HG03571 (cell line): Measurements from ENCODE around the gene OR2AG1.
"Not testable (repeated sequence)": the region's sequence is repeated elsewhere in the genome, so short reads cannot be mapped to it uniquely, and the experiment has no call there.

Source experiments
- ATAC-seq: cut with Tn5 transposase; IDR thresholded peaks from one replicate; pipeline ENCODE4 v1.9.1; 2021; ENCODE audit not compliant: unreplicated experiment

OR2AG1 gene

DNA sequence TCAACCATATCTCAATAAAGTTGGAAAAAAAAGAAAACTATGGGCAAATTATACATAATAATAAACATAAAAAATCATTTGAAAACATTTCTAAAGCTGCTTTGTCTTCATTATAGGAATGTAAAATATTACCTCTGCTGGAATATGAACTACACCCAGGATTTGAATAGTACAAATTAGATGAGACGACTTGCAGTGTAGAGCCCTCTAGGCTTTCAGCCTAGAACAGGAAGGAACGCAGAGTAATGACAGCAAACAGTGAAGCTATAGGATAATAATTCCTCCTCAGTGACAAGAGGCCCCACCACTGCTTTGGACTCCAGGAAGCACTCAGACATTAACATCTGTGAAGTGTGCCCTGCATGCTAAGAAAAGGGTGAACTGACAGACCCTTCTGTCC is 7.7 kb downstream of the OR2AG1 start:
- no peak for ATAC-seq

DNA sequence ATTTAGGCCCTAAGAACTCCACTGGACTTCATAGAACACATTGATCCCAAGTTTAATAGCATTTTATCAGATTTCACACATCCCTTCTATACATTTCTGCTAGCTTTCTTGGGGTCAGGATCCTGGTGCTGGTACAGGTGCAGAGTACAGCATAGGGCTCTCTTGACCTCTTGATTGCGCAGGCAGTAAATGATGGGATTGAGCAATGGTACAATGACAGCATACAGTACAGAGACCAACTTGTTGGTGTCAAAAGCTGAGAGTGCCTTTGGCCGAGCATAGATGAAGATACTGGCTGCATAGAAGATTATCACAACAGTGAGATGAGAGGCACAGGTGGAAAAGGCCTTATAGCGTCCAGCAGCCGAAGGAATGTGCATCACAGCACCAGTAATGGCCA is 11.8 kb downstream of the OR2AG1 start:
- ATAC-seq: no peak

DNA sequence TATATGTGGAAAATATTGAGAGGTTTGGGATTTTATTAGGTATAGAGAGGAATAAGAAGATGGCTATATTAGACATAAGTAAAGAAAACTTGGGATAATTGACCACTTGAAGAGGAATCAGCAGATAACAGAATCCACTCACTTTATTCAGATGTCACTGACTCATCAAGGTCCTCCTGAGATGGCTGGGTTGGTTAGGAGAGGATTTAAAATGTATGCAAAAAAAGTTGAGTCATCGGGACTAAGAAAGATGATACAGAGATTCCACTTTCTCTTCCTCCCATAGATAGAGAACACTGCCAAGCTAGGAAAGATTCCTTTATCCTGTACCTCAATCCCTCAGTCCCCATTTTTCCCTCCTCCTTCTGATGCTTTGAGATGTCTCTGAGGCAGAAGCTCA is 16.6 kb downstream of the OR2AG1 start, which contains the start of gene OR6A2:
Gene OR6A2 (minus strand): TSS at position 288 of the 400 bp plus-strand sequence. CDS start 3,981 bp downstream, outside the sequence.
- no peak for ATAC-seq

DNA sequence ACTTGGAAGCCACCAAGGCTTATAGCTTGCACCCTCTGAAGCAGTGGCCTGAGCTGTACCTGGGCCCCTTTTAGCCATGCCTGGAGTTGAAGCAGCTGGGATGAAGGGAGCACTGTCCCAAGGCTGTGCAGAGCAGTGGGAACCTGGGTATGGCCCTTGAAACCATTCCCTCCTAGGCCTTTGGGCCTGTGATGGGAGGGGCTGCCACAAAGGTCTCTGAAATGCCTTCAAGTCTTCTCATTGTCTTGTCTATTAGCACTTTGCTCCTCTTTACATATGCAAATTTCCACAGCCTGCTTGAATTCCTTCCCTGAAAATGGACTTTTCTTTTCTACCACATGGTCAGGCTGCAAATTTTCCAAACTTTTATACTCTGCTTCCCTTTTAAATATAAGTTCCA is 18.3 kb downstream of the OR2AG1 start:
- not testable (repeated sequence) for ATAC-seq

DNA sequence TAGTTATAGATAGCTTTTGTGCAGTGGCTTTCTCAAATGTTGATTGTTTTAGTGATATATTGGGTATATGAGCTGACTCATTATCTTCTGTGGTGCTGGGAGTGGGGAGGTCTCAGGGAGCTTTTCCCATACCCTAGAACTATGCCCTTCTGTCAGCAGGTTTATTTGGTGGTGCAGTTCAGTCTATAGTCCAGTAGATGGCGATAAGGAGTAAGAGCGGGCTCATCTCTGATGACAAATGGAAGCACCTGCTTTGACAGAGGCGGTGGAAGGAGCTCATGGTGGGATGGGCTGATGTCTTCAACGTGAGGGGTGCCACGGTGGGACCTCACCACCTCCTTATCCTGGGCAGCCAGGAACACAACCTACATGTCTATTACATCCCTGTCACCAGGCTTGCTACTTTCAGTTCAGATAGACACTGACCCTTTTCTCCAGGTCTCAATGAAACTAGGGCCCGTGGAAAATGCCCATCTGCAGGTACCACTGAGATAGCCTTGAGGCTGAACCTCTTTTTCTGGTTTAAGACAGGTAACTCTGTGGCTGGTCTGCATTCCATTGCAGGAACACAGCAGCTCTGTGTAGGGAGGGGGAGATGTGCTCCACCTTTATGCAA is 29.7 kb downstream of the OR2AG1 start:
- peak; percentile 87 for ATAC-seq

DNA sequence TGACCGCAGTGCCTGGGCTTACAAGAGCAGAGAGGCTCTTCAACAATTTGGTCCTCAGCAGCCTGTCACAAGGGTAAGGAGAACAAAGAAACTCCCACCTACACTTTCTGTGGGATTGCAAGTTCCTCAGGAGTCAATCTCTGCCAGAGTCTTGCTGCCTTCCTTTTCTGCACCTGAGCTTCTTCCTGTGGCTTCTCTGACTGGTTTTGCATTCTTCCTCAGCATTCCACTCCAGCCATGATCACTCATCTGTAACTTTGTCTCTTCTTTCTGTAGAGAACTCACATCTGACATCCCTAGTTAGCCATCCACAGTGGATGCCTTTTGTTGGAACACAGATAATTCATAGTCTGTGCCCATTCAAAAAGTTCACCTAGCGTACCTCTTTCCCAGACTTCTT is 30.8 kb downstream of the OR2AG1 start:
- ATAC-seq: no peak

DNA sequence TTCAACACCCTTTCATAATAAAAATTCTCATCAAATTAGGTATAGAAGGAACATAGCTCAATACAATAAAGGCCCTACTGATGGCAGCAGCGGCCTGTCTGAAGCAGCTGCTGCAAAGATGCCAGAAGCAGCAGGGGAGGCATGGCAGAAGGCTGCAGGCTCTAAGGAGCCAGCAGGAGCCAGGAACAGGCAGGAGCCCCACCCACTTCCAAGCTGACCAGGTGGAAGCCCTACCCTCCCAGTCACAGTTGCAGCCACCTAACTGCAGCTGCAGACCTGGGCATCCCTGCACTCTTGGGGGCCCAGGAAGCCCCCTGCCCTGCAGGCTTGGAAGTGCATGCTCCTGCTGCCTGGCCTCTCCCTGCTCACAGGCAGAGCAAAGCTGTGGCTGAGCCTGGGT is 34.9 kb downstream of the OR2AG1 start:
- ATAC-seq: no peak

DNA sequence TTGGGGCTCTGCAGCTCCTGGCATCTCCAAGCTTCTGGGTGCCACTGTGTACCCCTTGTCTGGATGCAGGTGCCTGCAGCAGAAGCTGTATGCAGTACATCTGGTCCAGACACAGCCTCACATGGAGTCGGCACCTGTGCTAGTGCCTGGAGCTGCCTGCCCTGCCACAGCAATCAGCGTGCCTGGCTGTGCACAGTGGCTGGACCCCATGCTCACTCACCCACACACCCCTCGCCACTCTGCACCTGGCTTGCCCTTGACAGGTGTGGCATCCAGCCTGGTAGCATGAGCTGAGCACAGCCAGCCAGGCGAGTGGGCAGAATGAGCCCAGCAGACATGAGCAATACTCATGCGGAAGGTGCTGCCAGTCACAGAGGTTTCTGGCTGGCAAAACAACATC is 36.1 kb downstream of the OR2AG1 start:
- no peak for ATAC-seq

DNA sequence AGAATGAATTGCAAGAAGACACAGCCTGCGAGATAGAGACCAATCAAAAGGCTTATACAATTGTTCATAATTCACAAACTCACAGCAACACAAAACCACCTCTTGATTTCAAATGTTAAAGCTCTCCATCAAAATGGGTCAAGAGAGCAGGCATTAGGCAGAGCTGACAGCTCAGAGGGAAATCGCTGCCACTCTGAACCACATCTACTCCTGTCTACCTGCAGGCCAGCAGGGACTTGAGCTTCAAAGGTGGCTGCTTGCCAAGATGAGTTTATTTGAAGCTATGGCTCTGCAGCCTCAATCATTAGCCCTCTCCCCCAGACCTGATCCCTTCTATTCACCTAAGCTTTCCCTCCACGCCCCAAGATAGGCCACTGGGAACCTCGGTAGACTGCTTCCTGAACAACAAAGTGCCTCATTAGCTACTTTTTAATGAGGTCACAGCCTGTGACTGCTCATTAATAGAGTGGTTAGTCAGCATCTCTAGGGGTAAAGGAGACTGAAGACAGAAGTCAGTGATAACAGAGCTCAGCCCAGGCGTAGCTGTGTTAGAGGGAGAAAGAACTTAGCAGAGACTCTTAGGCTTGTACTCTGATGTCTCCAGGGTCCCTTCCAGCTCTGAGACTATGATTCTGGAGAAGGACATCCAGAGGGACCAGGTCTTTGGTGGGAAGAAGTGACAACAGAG is 41.5 kb downstream of the OR2AG1 start:
- no peak for ATAC-seq

DNA sequence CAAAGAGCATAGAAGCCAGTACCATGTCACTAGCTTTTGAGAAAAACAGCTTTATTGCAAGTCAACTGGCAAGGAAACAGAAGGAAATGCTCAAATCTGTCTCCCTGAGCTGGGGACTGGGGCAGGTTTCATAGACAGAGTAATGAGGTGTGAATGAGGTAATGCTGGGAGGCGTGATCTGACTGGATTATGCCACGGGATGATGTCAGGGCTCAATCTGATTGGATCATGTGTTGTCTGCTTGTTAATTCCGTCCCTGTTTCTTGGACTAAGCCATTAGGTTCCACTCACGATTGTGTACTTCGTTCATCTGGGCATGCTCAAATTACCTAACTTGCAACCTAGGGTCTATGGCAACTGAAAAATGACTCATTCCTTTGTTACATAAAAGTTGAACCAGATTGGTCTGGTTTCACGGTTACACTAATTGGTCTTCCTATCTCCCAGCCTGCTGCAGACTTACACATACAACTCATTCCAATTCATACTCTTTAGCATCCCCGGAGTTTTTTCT is 42.5 kb downstream of the OR2AG1 start:
- ATAC-seq: no peak

DNA sequence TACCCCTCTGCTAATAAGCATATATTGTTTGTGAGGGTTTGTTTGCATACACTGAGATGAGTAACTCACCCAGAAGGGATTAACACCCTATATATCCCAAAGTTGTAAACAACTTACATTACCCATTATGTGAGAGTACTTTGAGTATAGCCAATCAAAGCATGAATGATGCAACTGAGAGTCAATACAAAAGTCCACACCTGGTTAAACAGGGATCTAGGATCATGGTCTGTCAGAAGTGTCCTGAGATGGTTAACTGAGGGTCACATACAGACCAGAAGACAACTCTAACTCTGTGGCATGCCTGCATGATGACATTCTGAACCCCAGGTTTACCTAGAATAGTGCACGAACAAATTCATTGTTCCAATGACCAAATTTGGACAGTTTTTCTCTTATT is 45.3 kb downstream of the OR2AG1 start:
- ATAC-seq: no peak

DNA sequence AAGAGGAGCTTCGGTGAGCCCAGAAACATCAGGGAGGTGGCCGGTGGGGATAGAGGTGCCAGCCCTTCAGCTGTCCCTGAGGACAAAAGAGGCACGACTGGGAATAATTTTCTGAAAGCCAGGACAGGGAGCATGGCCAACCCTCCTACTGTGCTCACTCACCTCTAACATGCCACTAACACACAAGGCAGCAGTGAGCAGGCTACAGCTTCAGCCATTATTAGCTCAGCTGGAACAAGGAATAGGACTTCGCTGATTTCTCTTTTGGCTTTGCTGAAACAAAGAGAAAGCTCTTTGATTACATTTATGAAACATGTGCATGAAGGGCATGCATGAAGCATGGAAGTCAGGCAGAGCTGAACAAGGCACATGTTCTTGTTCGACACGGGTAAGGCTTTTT is 50.5 kb downstream of the OR2AG1 start:
- no peak for ATAC-seq

DNA sequence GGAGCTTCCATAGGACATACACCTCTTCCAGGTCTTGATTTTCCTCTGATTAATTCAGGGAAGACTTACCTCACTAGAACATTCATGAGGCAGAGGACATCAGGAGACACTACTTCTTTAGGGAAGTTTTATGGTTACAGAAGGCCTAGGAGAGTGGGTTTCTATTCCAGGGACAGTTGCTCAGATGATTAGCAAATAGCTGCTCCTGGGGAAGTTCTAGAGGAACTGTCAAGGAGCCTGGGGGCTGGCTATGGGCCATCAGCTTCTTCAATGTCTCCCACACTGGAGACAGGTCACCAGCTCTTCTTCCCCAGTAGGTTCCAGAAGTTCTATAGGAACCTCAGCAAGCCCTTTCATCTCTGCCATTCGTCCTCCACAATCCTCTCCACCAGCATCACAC is 51.2 kb downstream of the OR2AG1 start:
- no peak for ATAC-seq
